HCT116 (cell line): ENCODE results near the gene SGK1.

Source experiments
- EGR1 ChIP-seq: IDR thresholded peaks from 2 replicates; pipeline ENCODE4 v1.6.1; 2012; ENCODE audit warnings: low read depth
- EZH2 ChIP-seq: fragments of 200-600 bp; sonication (generic); IDR thresholded peaks from 2 replicates; pipeline ENCODE4 v1.6.1; 2017; ENCODE audit warnings: antibody characterized with exemption, mixed run types
- POLR2A ChIP-seq: IDR thresholded peaks from 2 replicates; pipeline ENCODE4 v1.7.0; 2011; ENCODE audit warnings: borderline replicate concordance; ENCODE audit not compliant: insufficient read depth, insufficient read length; ENCODE audit errors: extremely low read depth
- POLR2AphosphoS5 ChIP-seq: IDR thresholded peaks from 2 replicates; pipeline ENCODE4 v1.6.1; 2011; ENCODE audit warnings: mild to moderate bottlenecking, low read depth, low read length, moderate library complexity
- RAD21 ChIP-seq: IDR thresholded peaks from 2 replicates; pipeline ENCODE4 v1.6.1; 2012; ENCODE audit warnings: low read depth, mild to moderate bottlenecking
- SRF ChIP-seq: IDR thresholded peaks from 2 replicates; pipeline ENCODE4 v1.6.1; 2012; ENCODE audit warnings: low read depth
- TF ChIP-seq, protein P1 (sequence below), 3 experiments: fragments of 200-600 bp in 1 of 3; sonication (generic) in 1 of 3; IDR thresholded peaks in 2 of 3; conservative IDR thresholded peaks in 1 of 3; 2 replicates each; pipeline ENCODE4 v1.5.1; 2012 to 2017; ENCODE audit warnings: low read depth in 2 of 3, low read length in 2 of 3, antibody characterized with exemption in 1 of 3, borderline replicate concordance in 1 of 3, control low read depth in 1 of 3, mild to moderate bottlenecking in 1 of 3, mixed read lengths in 1 of 3, mixed run types in 1 of 3, moderate library complexity in 1 of 3; ENCODE audit not compliant: insufficient read depth in 1 of 3
- TF ChIP-seq, protein P2 (sequence below): IDR thresholded peaks from 2 replicates; pipeline ENCODE4 v1.6.1; 2011; ENCODE audit warnings: mild to moderate bottlenecking, low read length, moderate library complexity; ENCODE audit not compliant: insufficient replicate concordance; ENCODE audit errors: extremely low read depth

DNA sequence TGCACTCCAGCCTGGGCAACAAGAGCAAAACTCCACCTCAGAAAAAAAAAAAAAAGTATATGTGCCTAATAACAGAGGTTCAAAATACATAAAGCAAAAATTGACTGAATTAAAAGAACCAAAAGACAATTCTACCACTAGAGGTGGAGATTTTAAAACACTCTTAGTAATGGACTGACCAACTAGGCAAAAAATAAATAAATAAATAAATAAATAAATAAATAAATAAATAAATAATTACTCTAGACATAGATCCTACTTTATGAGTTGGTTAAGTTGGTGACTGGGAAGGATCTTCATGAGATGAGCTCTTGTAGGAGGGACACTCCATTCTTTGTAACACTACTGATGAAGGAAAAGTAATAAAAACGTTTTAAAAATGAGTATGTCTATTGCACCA, 113.9 kb downstream of the SGK1 start:
- TF ChIP-seq, protein P1, sequence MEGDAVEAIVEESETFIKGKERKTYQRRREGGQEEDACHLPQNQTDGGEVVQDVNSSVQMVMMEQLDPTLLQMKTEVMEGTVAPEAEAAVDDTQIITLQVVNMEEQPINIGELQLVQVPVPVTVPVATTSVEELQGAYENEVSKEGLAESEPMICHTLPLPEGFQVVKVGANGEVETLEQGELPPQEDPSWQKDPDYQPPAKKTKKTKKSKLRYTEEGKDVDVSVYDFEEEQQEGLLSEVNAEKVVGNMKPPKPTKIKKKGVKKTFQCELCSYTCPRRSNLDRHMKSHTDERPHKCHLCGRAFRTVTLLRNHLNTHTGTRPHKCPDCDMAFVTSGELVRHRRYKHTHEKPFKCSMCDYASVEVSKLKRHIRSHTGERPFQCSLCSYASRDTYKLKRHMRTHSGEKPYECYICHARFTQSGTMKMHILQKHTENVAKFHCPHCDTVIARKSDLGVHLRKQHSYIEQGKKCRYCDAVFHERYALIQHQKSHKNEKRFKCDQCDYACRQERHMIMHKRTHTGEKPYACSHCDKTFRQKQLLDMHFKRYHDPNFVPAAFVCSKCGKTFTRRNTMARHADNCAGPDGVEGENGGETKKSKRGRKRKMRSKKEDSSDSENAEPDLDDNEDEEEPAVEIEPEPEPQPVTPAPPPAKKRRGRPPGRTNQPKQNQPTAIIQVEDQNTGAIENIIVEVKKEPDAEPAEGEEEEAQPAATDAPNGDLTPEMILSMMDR (IDR thresholded peaks at IDR 0.05 in 2 of 3, conservative IDR thresholded peaks at IDR 0.05 in 1 of 3; ENCODE audit: borderline replicate concordance in 1 of 3, insufficient read depth in 1 of 3, low read depth in 2 of 3, low read length in 2 of 3), result no peak
- no peak for TF ChIP-seq RAD21
- TF ChIP-seq, protein P2, sequence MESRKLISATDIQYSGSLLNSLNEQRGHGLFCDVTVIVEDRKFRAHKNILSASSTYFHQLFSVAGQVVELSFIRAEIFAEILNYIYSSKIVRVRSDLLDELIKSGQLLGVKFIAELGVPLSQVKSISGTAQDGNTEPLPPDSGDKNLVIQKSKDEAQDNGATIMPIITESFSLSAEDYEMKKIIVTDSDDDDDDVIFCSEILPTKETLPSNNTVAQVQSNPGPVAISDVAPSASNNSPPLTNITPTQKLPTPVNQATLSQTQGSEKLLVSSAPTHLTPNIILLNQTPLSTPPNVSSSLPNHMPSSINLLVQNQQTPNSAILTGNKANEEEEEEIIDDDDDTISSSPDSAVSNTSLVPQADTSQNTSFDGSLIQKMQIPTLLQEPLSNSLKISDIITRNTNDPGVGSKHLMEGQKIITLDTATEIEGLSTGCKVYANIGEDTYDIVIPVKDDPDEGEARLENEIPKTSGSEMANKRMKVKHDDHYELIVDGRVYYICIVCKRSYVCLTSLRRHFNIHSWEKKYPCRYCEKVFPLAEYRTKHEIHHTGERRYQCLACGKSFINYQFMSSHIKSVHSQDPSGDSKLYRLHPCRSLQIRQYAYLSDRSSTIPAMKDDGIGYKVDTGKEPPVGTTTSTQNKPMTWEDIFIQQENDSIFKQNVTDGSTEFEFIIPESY, result no peak
- TF ChIP-seq SRF, result no peak
- no peak for TF ChIP-seq POLR2A
- no peak for TF ChIP-seq EZH2
- TF ChIP-seq EGR1, result no peak
- TF ChIP-seq POLR2AphosphoS5, result no peak
